NCI-H1417 (cell line): Measurements from ENCODE around the gene PRKCG.
"Not testable (repeated sequence)": the region's sequence is repeated elsewhere in the genome, so short reads cannot be mapped to it uniquely, and the experiment has no call there.

ENCODE experiments used
- DNase-seq, 3 experiments: peaks; one replicate each; lab custom pipeline; 2025; lab: John Stamatoyannopoulos, UW

The PRKCG gene

DNA sequence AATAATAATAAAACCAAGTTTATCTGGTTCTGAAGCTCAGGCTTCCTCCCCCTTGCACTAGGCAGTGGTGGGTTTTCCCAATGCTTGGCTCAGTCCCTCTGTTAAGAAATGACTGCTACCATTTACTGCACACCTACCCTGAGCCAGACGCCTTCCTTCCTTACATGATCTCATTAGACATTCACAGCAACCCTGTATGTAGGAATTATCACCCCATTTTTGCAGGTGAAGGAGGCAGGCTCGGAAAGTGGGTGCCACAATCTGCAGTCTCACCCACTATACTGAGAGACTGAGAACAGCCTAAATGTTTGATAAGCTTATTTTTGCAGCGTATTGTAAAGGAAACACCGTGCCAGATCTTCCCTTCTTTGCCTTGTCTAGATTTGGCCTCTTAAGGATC is 62.4 kb downstream of the PRKCG start:
- DNase-seq, result no peak

- no peak for DNase-seq
Observed at GRCh38 chr19:53944933-53945332, 62.9 kb downstream of the PRKCG start.

DNA sequence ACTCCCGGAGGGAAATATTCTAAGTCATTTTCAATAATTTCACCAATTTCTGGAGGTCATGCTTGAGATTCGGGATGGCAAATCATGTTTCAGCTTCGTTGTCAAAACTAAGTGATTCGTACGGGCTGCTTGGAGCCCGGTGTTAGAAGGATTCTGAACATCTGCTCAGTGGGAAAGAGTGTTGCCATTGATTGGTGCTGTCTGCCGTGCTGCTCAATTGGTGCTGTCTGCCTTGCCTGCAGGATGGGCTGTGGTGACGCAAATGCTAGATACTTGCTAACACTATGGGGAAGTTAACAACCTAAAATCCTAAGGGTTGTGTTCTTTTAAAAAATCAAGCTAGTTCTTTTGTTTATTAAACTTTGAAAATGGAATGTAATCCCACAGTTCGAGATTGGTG is 63.4 kb downstream of the PRKCG start:
- DNase-seq, result no peak

DNA sequence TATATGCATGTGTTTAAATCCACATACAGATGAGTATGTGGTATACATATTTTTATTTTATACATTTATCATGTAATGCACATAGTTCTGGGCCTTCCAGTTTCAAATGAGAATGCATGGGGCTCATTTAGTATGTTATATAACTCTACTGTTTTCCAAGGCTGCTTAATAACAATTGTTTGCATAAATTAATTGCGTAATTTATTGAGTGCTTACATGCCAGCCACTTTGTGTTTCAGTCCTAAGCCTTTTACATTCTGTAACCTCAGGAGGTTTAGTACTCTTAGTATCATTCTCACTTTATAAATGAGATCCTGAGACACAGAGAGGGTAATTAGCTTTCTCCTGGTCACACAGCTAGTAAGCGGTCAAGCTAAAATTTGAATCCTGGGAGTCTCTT is 64.0 kb downstream of the PRKCG start:
- DNase-seq, result no peak

GRCh38 chr19:53947624-53948023 is 65.6 kb downstream of the PRKCG start:
- no peak for DNase-seq

- not testable (repeated sequence) for DNase-seq
Observed at GRCh38 chr19:53948611-53949010, 66.6 kb downstream of the PRKCG start.

GRCh38 chr19:53951436-53951835 is 69.4 kb downstream of the PRKCG start:
- no peak for DNase-seq

GRCh38 chr19:53951947-53952346 is 70.0 kb downstream of the PRKCG start:
- no peak for DNase-seq

DNA sequence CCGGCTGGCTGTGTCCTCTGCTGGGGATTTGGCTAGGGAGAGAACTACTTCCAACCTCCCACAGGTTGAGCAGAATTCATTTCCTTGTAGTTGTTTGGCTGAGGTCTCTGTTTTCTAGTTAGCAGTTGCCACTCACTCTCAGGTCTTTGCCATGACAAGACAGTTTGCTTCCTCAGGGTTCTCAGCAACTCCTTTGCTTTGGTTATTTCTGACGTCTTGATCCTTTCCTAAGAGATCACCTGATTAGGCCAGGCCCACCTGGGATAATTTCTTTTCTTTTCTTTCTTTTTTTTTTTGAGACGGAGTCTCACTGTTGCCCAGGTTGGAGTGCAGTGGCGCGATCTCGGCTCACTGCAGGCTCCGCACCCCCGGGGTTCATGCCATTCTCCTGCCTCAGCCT is 71.4 kb downstream of the PRKCG start:
- no peak for DNase-seq
